H1 (cell line): ENCODE data around the gene LLPH. TPM values are rescaled to one million over a fixed set of nuclear protein-coding genes. Genes with fewer than 3 reads are reported as not detected.

Source experiments
- GTF2F1 ChIP-seq: IDR thresholded peaks from 2 replicates; pipeline ENCODE4 v1.6.1; 2012; ENCODE audit warnings: low read depth, low read length, improper control_type of control experiment, borderline replicate concordance
- POU5F1 ChIP-seq: IDR thresholded peaks from 2 replicates; pipeline ENCODE4 v1.6.1; 2011; ENCODE audit warnings: low read depth, mild to moderate bottlenecking, low read length, moderate library complexity
- SP2 ChIP-seq: IDR thresholded peaks from 2 replicates; pipeline ENCODE4 v1.6.1; 2012; ENCODE audit warnings: mild to moderate bottlenecking, low read length, inconsistent platforms
- polyA plus RNA-seq, 7 experiments: library from polyadenylated mRNA; depleted of rRNA in 3 of 7; stranded (reverse) in 5 of 7; unstranded in 2 of 7; fragments of >200 nt in 5 of 7; fragments of 200-250 nt in 2 of 7; gene quantifications; 1 replicate in 5 of 7; 2 replicates in 1 of 7; 4 replicates in 1 of 7; pipeline versions ENCODE4 v1.2.1 to v1.2.3, GENCODE V29; 2011 to 2013; ENCODE audit warnings: missing spikeins in 2 of 7, mixed read lengths in 2 of 7
- total RNA-seq: library from RNA; stranded (reverse); fragmentation: NEBNext Ultra II Directional; extraction: Animal tissue kit (Norgen Biotek cat#: 25700); gene quantifications from 2 replicates; pipeline ENCODE4 v1.2.1, GENCODE V29; 2021

The LLPH gene
- total and polyA plus RNA-seq, 2 of the 8 experiments (the other 6 are each of a cell fraction or from before 2014, with no cell fraction given), result 2.3 to 31.3 TPM

- no peak for TF ChIP-seq SP2
- no peak for TF ChIP-seq GTF2F1
- no peak for TF ChIP-seq POU5F1
Measured at GRCh38 chr12:66118240-66118891, 12.2 kb downstream of the LLPH start (continued).
